C4-2B (cell line): ENCODE data around the gene CCDC27.

Experiments used
- H3K27ac ChIP-seq: fragments of 450-650 bp; 2 replicates; pipeline ENCODE4 v1.5.1; 2017
- CTCF ChIP-seq: fragments of 450-650 bp; conservative IDR thresholded peaks from 2 replicates; pipeline ENCODE4 v1.5.1; 2017; ENCODE audit warnings: mild to moderate bottlenecking
- ZFX ChIP-seq: fragments of 450-650 bp; IDR thresholded peaks from 2 replicates; pipeline ENCODE4 v1.6.1; 2017

The CCDC27 gene

DNA sequence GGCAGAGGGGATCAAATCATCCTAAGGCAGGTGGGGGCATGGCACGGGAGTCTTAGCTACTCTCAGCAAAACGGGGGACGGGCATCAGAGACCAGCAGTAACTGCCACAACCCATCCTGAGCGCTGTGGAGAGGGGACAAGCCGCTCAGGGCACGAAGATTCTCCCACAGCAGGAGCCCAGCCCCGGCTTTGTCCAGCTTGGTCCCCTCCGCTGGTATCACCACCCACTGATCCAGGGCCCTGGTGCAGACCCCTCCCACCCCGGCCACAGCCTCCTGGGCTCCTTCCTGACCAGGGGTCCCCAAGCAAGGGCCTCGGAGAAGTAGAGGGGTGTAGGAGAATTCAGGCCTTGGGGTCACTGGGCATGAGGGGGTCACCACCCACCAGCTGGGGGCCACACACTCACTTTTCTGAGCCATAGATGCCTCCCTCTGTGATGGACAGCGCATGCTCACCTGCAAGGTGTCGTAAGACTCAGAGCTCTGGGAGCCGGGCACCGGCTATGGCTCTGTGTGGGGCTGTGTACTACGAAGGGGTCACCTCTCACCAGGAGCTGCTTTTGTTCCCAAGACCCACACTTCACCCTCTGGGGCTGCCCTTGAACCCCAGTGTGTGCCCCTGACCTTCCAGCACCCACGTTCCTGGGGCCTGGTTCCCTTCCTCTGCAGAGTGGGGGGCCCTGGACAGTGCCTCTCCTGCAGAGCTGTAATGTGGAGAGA, 18.0 kb downstream of the CCDC27 start:
- TF ChIP-seq ZFX = no peak
- no peak for TF ChIP-seq CTCF
- H3K27ac ChIP-seq = no peak overlapping the region

DNA sequence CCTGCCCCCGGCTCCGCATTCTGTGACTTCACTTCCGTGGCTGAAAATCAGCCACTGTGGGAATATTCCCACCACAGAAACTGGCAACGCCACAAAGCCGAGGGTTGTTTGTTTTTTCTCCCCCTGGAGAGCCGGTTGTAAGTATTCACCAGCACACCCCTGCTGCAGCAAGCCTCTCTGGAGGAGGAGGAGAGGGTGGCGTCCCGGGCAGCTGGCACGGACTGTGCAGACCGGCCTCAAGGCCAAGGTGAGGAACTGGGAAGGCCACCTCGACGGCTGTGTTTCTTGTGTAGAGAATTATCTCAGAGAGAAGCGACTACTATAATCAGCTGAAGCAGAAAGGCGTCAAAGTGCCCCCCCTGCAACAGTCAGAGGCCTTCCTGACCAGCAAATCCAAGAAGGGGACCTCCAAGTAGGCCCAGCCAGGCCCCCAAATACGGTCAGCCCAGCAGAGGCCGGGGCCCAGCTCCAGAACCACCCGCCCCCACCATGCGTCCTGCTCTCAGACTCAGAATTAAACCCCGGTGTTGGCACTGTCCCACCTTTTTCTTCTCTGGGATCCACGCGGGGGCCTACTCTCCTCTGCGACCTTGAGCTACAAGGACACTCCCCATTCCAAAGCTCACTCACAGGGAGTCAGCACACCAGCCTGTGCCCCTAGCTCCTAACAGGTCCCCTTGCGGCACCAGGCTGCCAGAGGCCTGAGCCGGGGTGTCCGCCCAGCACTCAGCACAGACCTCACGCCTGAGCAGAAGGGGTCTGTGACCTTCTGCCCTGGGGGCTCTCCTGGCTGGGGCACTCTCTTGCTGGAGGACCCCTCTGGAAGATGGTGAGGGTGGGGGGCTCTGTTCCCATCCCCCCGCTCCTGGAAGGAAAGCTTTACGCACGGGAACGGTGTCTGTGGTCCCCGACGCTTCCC, 19.1 kb downstream of the CCDC27 start:
- H3K27ac ChIP-seq = peak overlapping the region; percentile 63
- TF ChIP-seq ZFX (no peak), CTCF (no peak)

DNA sequence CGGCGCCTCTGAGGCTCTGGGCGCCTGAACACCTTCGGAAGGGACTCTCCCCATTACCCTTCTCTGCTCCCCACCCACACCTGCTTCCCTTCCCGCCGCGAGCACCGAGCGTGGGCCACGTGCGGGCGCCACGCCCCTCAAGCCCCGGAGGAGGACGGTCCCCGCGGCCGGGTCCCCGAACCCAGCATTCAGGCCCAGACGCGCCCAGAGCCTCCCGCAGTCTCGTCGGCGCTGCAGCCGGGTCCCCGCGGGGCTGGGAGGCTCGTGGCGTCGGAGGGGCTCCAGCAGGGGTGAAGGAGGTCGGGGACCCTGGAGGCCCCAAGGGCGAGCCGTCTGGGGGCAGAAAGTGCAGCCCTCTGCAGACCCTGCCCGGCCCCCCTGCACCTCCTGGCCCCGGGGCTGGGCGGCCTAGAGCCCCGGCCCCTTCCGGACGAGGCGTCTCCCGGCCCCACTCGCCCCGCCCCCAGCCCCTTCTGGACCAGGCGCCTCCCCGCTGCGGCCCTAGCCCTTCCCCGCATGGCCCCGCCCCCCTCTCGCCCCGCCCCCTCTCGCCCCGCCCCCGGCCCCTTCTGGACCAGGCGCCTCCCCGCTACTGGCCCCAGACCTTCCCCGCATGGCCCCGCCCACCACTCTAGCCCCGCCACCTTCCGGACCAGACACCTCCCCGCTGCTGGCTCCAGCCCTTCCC, 19.9 kb downstream of the CCDC27 start:
- peak overlapping the region; percentile 63 for H3K27ac ChIP-seq
- TF ChIP-seq ZFX (no peak), CTCF (no peak)

DNA sequence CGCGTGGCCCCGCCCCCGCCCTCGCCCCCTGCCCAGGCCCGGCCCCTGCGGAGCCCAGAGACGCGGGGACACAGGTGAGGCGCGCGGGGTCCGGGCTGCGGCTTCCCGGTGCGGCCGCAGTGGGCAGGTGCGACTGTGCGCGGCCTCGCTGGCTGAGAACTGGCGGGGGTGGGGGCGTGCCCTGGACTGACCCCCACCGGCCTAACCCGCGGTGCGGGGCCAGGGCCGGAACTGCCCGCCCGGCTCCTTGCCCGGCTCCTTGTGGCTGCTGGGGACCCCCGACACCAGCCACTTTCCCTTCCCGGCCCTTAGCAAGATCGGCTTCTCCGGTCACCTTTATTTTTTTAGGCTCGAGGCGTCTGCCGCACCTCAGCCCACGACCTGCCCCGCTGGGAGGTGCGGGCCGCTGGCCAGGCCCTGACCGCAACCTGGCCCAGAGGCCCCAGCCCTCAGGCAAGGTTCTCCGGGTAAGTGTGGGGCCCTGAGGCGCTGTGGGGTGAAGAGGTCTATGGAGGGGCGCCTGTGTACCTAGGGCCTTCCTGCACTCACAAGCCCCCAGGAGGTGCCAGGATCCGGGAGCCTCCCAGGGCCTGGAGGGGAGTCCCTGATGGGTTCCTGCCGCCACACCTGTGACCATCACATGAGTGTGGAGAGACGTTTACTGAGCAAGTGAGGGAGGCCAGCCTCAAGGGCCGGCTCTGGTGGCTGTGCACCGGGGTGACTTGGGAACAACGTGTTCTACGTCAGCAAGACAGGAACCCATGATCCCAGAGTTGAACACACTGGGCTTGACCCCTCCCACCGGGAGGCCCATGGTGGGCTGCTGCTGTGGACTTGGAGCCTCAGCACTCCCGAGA, 20.7 kb downstream of the CCDC27 start, which contains the start of gene SMIM1:
TSS of gene SMIM1 (plus strand) at position 35 of the 857 bp plus-strand sequence. CDS start 2,625 bp downstream, outside the sequence.
- TF ChIP-seq ZFX (no peak), CTCF (no peak)
- H3K27ac ChIP-seq = peak within 1 kb of the TSS; percentile 63

- no peak for TF ChIP-seq CTCF
- no peak for TF ChIP-seq ZFX
- no peak overlapping the region; the same call in 1 of the 2 replicates for H3K27ac ChIP-seq
Observed at GRCh38 chr1:3773572-3774275, 21.5 kb downstream of the CCDC27 start.

GRCh38 chr1:3774276-3774945, 22.2 kb downstream of the CCDC27 start:
- H3K27ac ChIP-seq = no peak overlapping the region
- no peak for TF ChIP-seq CTCF
- no peak for TF ChIP-seq ZFX
